NCI-H1436 (cell line): ENCODE measurements around the gene ABHD6.
"Not testable (repeated sequence)": the region's sequence is repeated elsewhere in the genome, so short reads cannot be mapped to it uniquely, and the experiment has no call there.

ENCODE experiments used
- DNase-seq: peaks from one replicate; lab custom pipeline; 2025; lab: John Stamatoyannopoulos, UW

The ABHD6 gene

GRCh38 chr3:58237238-58237940 lies at the start of gene ABHD6:
ABHD6 (plus strand) TSS chr3:58237792; CDS start chr3:58256587, 18,795 bp downstream.
- DNase-seq = peak; percentile 23

GRCh38 chr3:58188173-58188564 lies 49.4 kb upstream of the ABHD6 start:
- DNase-seq = no peak

GRCh38 chr3:58188921-58189451 lies 48.6 kb upstream of the ABHD6 start:
- DNase-seq = no peak

- no peak for DNase-seq
These were observed 47.9 kb upstream of the ABHD6 start for GRCh38 chr3:58189691-58190090.

- no peak for DNase-seq
These were observed 47.3 kb upstream of the ABHD6 start for GRCh38 chr3:58190291-58190690.

- DNase-seq = no peak
These were observed 46.7 kb upstream of the ABHD6 start for GRCh38 chr3:58190882-58191281.

- no peak for DNase-seq
These were observed 46.1 kb upstream of the ABHD6 start for GRCh38 chr3:58191361-58191991.

GRCh38 chr3:58192069-58192468 lies 45.5 kb upstream of the ABHD6 start:
- no peak for DNase-seq

- DNase-seq = no peak
These were observed 43.7 kb upstream of the ABHD6 start for GRCh38 chr3:58193682-58194407.

- no peak for DNase-seq
These were observed 40.0 kb upstream of the ABHD6 start for GRCh38 chr3:58197588-58197987.

GRCh38 chr3:58198362-58198761 lies 39.2 kb upstream of the ABHD6 start:
- DNase-seq = no peak

GRCh38 chr3:58198804-58199203 lies 38.8 kb upstream of the ABHD6 start:
- no peak for DNase-seq

- DNase-seq = no peak
These were observed 37.4 kb upstream of the ABHD6 start for GRCh38 chr3:58200121-58200709.

- DNase-seq = no peak
These were observed 36.7 kb upstream of the ABHD6 start for GRCh38 chr3:58200846-58201355.

GRCh38 chr3:58201451-58201850 lies 36.1 kb upstream of the ABHD6 start:
- not testable (repeated sequence) for DNase-seq

GRCh38 chr3:58202917-58203360 lies 34.7 kb upstream of the ABHD6 start:
- no peak for DNase-seq

- DNase-seq = no peak
These were observed 34.1 kb upstream of the ABHD6 start for GRCh38 chr3:58203541-58203940.

GRCh38 chr3:58204720-58205119 lies 32.9 kb upstream of the ABHD6 start:
- no peak for DNase-seq

GRCh38 chr3:58205981-58206380 lies 31.6 kb upstream of the ABHD6 start:
- DNase-seq = no peak

GRCh38 chr3:58206406-58207011 lies 31.1 kb upstream of the ABHD6 start:
- no peak for DNase-seq

- DNase-seq = no peak
These were observed 29.6 kb upstream of the ABHD6 start for GRCh38 chr3:58207954-58208353.

GRCh38 chr3:58209933-58210332 lies 27.7 kb upstream of the ABHD6 start:
- no peak for DNase-seq
